Muscle of leg (tissue), 11 donors: Measurements from ENCODE around the gene DNAJC9. TPM values are rescaled to one million over a fixed set of nuclear protein-coding genes. Genes with fewer than 3 reads are reported as not detected.
A peak's percentile ranks its signal among the peaks of the same experiment; 100 is the strongest.

ENCODE experiments used
- DNase-seq: peaks from one replicate; pipeline ENCODE4 v3.0.0; 2013
- H3K27ac ChIP-seq: one replicate; pipeline ENCODE4 v1.5.1; 2013; ENCODE audit warnings: mild to moderate bottlenecking, low read length, control low read depth
- H3K27me3 ChIP-seq: one replicate; pipeline ENCODE4 v1.6.1; 2013; ENCODE audit warnings: low read length; ENCODE audit not compliant: control insufficient read depth, insufficient read depth
- H3K36me3 ChIP-seq: one replicate; pipeline ENCODE4 v1.6.1; 2013; ENCODE audit warnings: low read length; ENCODE audit not compliant: control insufficient read depth, insufficient read depth
- H3K4me1 ChIP-seq: one replicate; pipeline ENCODE4 v1.6.1; 2013; ENCODE audit warnings: low read length; ENCODE audit not compliant: control insufficient read depth, insufficient read depth
- H3K4me3 ChIP-seq: one replicate; pipeline ENCODE4 v1.5.1; 2013; ENCODE audit warnings: low read length, control low read depth
- H3K9me3 ChIP-seq: replicated peaks from 2 replicates; pipeline ENCODE4 v1.6.1; 2013; ENCODE audit warnings: low read depth, low read length; ENCODE audit not compliant: control insufficient read depth
- WGBS: methylation state at CpG from one replicate; pipeline ENCODE4 v1.1.5; 2013; ENCODE audit warnings: missing lambda C conversion rate; ENCODE audit not compliant: insufficient coverage; 5-methylcytosine and 5-hydroxymethylcytosine counted together
- polyA plus RNA-seq, 8 donors: library from polyadenylated mRNA; unstranded; fragments of 120-200 nt; gene quantifications; one replicate each; pipeline versions ENCODE4 v1.2.1 to v1.2.3, GENCODE V29; 2013; ENCODE audit warnings: inconsistent platforms in 1 of 8, low replicate concordance in 1 of 8; ENCODE audit not compliant: insufficient read length in 8 of 8, insufficient read depth in 1 of 8
- total RNA-seq: library from RNA; stranded (reverse); fragments of 120-200 nt; gene quantifications from one replicate; pipeline ENCODE4 v1.2.4, GENCODE V29; 2013

The DNAJC9 gene
- total and polyA plus RNA-seq, 9 donors, result 18.9 to 27.4 (median 21.8) TPM

- no peak for DNase-seq
- H3K9me3 ChIP-seq, result no peaks in the 10 kb centered on the region
- no peaks in the 10 kb centered on the region for H3K4me1 ChIP-seq
- peaks cover 19% of the 10 kb centered on the region for H3K36me3 ChIP-seq
- H3K4me3 ChIP-seq, result no peak overlapping the region
- no peaks in the 10 kb centered on the region for H3K27me3 ChIP-seq
- no peak overlapping the region for H3K27ac ChIP-seq
Observed at GRCh38 chr10:73219384-73219783, 27.7 kb downstream of the DNAJC9 start.

DNA sequence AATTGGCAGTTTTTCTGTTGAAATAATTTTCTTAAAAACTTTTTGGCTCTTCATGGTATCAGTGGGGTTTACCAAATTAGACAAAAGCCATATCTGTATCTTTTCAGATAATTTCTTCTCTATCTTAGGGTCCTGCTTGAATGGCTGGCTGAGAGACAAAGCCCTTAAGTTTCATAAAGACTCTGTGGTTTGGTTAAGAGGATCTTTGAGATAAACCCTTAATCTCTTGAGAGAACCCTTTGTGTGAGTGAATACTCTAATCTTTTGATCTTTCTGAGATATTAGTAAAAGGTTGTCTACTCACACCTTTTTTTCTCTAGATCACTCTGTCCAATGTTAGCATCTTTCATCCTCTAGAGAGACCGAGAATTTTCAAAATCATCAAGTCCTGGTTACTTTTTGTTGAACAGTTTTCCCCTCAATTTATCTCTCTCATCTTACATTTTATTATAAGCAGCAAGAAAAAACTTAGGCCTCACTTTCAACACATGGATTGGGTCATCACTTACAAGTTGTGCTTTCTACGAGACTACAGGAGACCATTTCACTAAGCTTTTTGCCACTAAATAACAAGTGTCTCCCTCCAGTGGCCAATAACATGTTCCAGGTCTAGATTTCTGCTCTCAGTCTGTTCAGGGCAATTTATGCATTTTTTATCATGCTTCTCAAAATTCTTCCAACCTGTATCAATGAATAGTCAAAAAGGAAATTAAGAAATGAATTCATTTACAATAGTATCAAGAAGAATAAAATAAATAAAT, 28.4 kb downstream of the DNAJC9 start:
- no peak for DNase-seq
- 79% methylated on average over 2 of the region's 2 CpGs for WGBS
- Histone ChIP-seq H3K27me3 (no peaks in the 10 kb centered on the region), H3K27ac (no peak overlapping the region), H3K4me3 (no peak overlapping the region), H3K4me1 (no peaks in the 10 kb centered on the region), H3K9me3 (no peaks in the 10 kb centered on the region), H3K36me3 (peaks cover 19% of the 10 kb centered on the region)

- peaks cover 19% of the 10 kb centered on the region for H3K36me3 ChIP-seq
- no peak overlapping the region for H3K4me3 ChIP-seq
- no peak overlapping the region for H3K27ac ChIP-seq
- H3K4me1 ChIP-seq, result no peaks in the 10 kb centered on the region
- DNase-seq, result no peak
- WGBS, result no CpG with 5 or more reads among the region's 2 CpGs
- H3K27me3 ChIP-seq, result no peaks in the 10 kb centered on the region
- H3K9me3 ChIP-seq, result no peaks in the 10 kb centered on the region
Observed at GRCh38 chr10:73217628-73218027, 29.4 kb downstream of the DNAJC9 start.

DNA sequence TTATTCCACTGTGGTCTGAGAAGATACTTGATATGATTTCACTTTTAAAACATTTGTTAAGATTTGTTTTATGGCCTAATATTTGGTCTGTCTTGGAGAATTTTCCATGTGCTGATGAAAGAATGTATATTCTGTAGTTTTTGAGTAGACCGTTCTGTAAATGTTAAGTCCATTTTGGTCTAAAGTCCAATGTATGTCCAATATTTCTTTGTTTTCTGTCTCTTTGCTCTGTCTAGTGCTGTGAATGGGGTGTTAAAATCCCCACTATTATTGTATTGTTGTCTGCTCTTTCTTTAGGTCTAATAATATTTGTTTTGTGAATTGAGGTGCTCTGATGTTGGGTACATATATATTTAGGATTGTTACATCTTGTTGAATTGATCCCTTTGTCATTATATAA, 31.3 kb downstream of the DNAJC9 start:
- no peak overlapping the region for H3K4me3 ChIP-seq
- peaks cover 24% of the 10 kb centered on the region for H3K36me3 ChIP-seq
- no peak for DNase-seq
- WGBS, result no CpG with 5 or more reads among the region's 1 CpG
- no peak overlapping the region for H3K27ac ChIP-seq
- H3K9me3 ChIP-seq, result no peaks in the 10 kb centered on the region
- no peaks in the 10 kb centered on the region for H3K4me1 ChIP-seq
- H3K27me3 ChIP-seq, result no peaks in the 10 kb centered on the region

DNA sequence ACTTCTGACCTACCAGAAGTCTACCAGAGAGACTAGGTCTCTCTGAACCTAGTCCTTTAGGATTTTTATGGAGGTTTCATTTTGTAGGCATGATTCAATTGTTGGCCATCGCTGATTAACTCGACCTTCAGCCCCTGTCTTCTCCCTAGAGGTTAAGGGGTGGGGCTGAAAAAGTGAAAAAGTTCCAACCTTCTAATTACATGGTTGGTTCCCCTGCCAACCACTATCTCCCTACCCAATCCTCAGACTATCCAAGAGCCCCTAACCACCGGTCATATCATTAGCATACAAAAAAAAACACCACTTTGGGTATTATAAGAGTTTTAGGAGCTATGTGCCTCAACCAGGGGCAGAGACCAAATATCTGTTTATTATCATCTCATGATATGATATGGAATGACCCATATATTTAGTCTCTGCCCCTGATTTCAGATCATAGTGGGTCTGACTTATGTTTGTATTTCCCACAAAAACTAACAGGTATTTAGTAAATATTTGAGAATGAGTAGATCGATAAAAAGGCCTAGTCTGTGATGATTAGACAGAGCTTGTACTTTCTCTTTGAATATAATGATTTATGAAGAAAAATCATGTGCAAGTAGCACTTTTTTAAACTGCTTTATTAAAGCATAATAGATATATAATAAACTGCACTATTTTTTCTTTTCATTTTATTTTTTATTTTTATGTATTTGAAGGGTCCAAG, 35.8 kb downstream of the DNAJC9 start:
- Histone ChIP-seq H3K27me3 (no peaks in the 10 kb centered on the region), H3K27ac (no peak overlapping the region), H3K4me1 (no peaks in the 10 kb centered on the region), H3K4me3 (no peak overlapping the region), H3K36me3 (peaks cover 19% of the 10 kb centered on the region), H3K9me3 (peaks cover 2% of the 10 kb centered on the region)
- no peak for DNase-seq
- no CpG with 5 or more reads among the region's 4 CpGs for WGBS

GRCh38 chr10:73210395-73211105, 36.5 kb downstream of the DNAJC9 start:
- H3K27ac ChIP-seq, result no peak overlapping the region
- peaks cover 24% of the 10 kb centered on the region for H3K36me3 ChIP-seq
- no peak for DNase-seq
- H3K9me3 ChIP-seq, result peaks cover 3% of the 10 kb centered on the region
- H3K4me1 ChIP-seq, result no peaks in the 10 kb centered on the region
- no peaks in the 10 kb centered on the region for H3K27me3 ChIP-seq
- no peak overlapping the region for H3K4me3 ChIP-seq
- WGBS, result 100% methylated on average over 1 of the region's 3 CpGs

DNA sequence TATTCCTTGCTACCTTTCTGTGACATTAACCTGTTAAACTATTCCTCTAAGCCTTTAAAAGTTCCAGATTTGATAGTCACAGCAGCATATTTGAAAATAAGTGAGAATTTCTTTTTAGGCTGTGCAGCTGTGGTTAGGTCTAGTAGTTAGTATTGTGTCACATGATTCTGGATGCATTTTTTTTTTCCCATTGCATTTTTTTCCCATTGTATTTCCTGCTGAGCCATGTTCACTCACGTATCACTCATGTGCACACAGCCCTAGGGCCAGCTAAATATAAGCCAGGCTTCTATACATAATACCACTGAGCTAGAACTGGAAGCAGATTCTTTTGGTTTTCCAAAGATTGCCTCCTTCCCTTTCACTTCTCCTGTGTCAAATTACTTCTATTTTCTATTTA, 37.4 kb downstream of the DNAJC9 start:
- peaks cover 26% of the 10 kb centered on the region for H3K36me3 ChIP-seq
- peaks cover 3% of the 10 kb centered on the region for H3K9me3 ChIP-seq
- no peak overlapping the region for H3K4me3 ChIP-seq
- H3K4me1 ChIP-seq, result no peaks in the 10 kb centered on the region
- WGBS, result 43% methylated on average over 1 of the region's 1 CpG
- no peak overlapping the region for H3K27ac ChIP-seq
- no peak for DNase-seq
- H3K27me3 ChIP-seq, result no peaks in the 10 kb centered on the region

DNA sequence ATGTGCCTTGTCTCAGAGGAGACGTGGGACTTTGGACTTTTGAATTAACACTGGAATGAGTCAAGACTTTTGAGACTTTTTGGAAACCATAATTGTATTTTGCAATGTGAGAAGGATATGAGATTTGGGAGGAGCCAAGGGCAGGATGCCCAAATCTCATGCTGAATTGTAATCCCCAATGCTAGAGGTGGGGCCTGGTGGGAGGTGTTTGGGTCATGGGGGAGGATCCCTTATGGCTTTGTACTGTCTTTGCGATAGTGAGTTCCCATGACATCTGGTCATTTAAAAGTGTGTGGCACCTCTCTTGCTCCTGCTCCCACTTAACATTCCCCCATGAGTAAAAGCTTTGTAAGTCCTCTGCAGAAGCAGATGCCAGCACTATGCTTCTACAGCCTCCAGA, 39.2 kb downstream of the DNAJC9 start:
- Histone ChIP-seq H3K9me3 (peaks cover 3% of the 10 kb centered on the region), H3K4me1 (no peaks in the 10 kb centered on the region), H3K4me3 (no peak overlapping the region), H3K27ac (no peak overlapping the region), H3K27me3 (no peaks in the 10 kb centered on the region), H3K36me3 (peaks cover 26% of the 10 kb centered on the region)
- WGBS, result 63% methylated on average over 1 of the region's 2 CpGs
- peak; percentile 6 for DNase-seq

DNA sequence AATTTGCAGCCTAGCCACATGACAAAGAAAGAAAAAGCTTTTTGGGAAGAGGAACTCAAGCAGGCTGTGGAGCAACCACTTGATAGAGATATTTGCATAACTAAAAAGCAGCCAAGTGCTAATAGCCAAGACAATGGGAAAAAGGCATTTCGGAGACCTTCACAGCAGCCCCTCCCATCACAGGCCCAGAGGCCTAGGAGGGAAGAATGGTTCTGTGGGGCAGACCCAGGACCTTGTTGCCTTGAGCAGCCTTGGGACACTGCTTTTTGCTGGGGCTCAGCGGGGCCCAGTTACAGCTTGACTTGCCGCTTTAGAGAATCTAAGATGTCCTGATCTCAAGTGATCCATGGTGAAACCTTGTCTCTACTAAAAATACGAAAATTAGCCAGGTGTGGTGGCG, 40.7 kb downstream of the DNAJC9 start:
- Histone ChIP-seq H3K36me3 (peaks cover 26% of the 10 kb centered on the region), H3K4me3 (no peak overlapping the region), H3K27me3 (no peaks in the 10 kb centered on the region), H3K4me1 (no peaks in the 10 kb centered on the region), H3K9me3 (peaks cover 3% of the 10 kb centered on the region), H3K27ac (no peak overlapping the region)
- WGBS, result 100% methylated on average over 4 of the region's 5 CpGs
- DNase-seq, result no peak

DNA sequence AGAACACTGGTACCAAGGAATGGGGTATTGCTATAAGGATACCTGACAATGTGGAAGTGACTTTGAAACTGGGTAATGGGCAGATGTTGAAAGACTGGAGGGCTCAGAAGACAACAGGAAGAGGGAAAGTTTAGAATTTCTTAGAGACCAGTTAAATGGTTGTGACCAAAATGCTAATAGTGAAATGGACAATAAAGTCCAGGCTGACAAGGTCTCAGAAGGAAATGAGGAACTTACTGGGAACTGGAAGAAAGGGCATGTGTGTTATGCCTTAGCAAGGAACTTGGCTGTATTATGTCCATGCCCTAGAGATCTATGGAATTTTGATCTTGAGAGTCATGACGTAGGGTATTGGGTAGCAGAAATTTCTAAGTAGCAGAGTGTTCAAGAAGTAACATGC, 41.2 kb downstream of the DNAJC9 start:
- Histone ChIP-seq H3K4me3 (no peak overlapping the region), H3K27ac (no peak overlapping the region), H3K27me3 (no peaks in the 10 kb centered on the region), H3K9me3 (peaks cover 3% of the 10 kb centered on the region), H3K4me1 (no peaks in the 10 kb centered on the region), H3K36me3 (peaks cover 22% of the 10 kb centered on the region)
- WGBS, result 100% methylated on average over 1 of the region's 1 CpG
- no peak for DNase-seq
